IPS-18a (cell line): ENCODE data around the gene TPBGL.

ENCODE experiments used
- H3K27ac ChIP-seq: one replicate; pipeline ENCODE4 v1.5.1; 2013; ENCODE audit warnings: low read length
- H3K27me3 ChIP-seq: one replicate; pipeline ENCODE4 v1.6.1; 2013; ENCODE audit warnings: mild to moderate bottlenecking, low read length; ENCODE audit not compliant: control insufficient read depth, insufficient read depth
- H3K36me3 ChIP-seq: one replicate; pipeline ENCODE4 v1.6.1; 2013; ENCODE audit warnings: low read depth, low read length; ENCODE audit not compliant: control insufficient read depth
- H3K4me1 ChIP-seq: one replicate; pipeline ENCODE4 v1.6.1; 2013; ENCODE audit warnings: low read depth, low read length; ENCODE audit not compliant: control insufficient read depth
- H3K4me3 ChIP-seq: one replicate; pipeline ENCODE4 v1.5.1; 2013; ENCODE audit warnings: low read length
- H3K9ac ChIP-seq: one replicate; pipeline ENCODE4 v1.6.1; 2013; ENCODE audit warnings: mild to moderate bottlenecking, low read length, moderate library complexity
- H3K9me3 ChIP-seq: one replicate; pipeline ENCODE4 v1.6.1; 2013; ENCODE audit warnings: low read depth, low read length; ENCODE audit not compliant: control insufficient read depth

Gene TPBGL

GRCh38 chr11:75287579-75287978, 47.0 kb downstream of the TPBGL start:
- Histone ChIP-seq H3K4me1 (no peaks in the 10 kb centered on the region), H3K9me3 (no peaks in the 10 kb centered on the region), H3K4me3 (no peak overlapping the region), H3K36me3 (no peaks in the 10 kb centered on the region), H3K9ac (no peak overlapping the region), H3K27ac (no peak overlapping the region), H3K27me3 (no peaks in the 10 kb centered on the region)

- H3K36me3 ChIP-seq, result no peaks in the 10 kb centered on the region
Measured at GRCh38 chr11:75289511-75289760, 48.9 kb downstream of the TPBGL start.

GRCh38 chr11:75289919-75290318, 49.3 kb downstream of the TPBGL start:
- Histone ChIP-seq H3K9ac (no peak overlapping the region), H3K4me1 (no peaks in the 10 kb centered on the region), H3K4me3 (no peak overlapping the region), H3K9me3 (no peaks in the 10 kb centered on the region), H3K27me3 (no peaks in the 10 kb centered on the region), H3K27ac (no peak overlapping the region), H3K36me3 (no peaks in the 10 kb centered on the region)

More at GRCh38 chr11:75289511-75289760, 48.9 kb downstream of the TPBGL start:
- H3K9ac ChIP-seq, result no peak overlapping the region
- H3K27me3 ChIP-seq, result no peaks in the 10 kb centered on the region
- no peak overlapping the region for H3K27ac ChIP-seq
- H3K4me1 ChIP-seq, result no peaks in the 10 kb centered on the region
- no peaks in the 10 kb centered on the region for H3K9me3 ChIP-seq
- no peak overlapping the region for H3K4me3 ChIP-seq

GRCh38 chr11:75291741-75292140, 51.2 kb downstream of the TPBGL start:
- H3K9me3 ChIP-seq, result no peaks in the 10 kb centered on the region
- H3K27me3 ChIP-seq, result no peaks in the 10 kb centered on the region
- H3K4me3 ChIP-seq, result no peak overlapping the region
- H3K27ac ChIP-seq, result no peak overlapping the region
- no peak overlapping the region for H3K9ac ChIP-seq
- H3K36me3 ChIP-seq, result no peaks in the 10 kb centered on the region
- H3K4me1 ChIP-seq, result no peaks in the 10 kb centered on the region

- no peak overlapping the region for H3K9ac ChIP-seq
- no peaks in the 10 kb centered on the region for H3K9me3 ChIP-seq
- no peaks in the 10 kb centered on the region for H3K27me3 ChIP-seq
- no peaks in the 10 kb centered on the region for H3K36me3 ChIP-seq
- no peak overlapping the region for H3K4me3 ChIP-seq
- H3K27ac ChIP-seq, result no peak overlapping the region
- H3K4me1 ChIP-seq, result no peaks in the 10 kb centered on the region
Measured at GRCh38 chr11:75292943-75293342, 52.4 kb downstream of the TPBGL start.
